Jurkat, Clone E6-1 (cell line): Measurements from ENCODE around the gene TMEM69.
"Not testable (repeated sequence)": the region's sequence is repeated elsewhere in the genome, so short reads cannot be mapped to it uniquely, and the experiment has no call there.

ENCODE experiments used
- DNase-seq: peaks from one replicate; pipeline ENCODE4 v3.0.0-alpha.2; 2011; ENCODE audit warnings: low read depth, low spot score
- H3K4me3 ChIP-seq: 2 replicates; pipeline ENCODE4 v1.5.1; 2011; ENCODE audit warnings: mild to moderate bottlenecking, low read length, control low read depth, moderate library complexity

The TMEM69 gene

DNA sequence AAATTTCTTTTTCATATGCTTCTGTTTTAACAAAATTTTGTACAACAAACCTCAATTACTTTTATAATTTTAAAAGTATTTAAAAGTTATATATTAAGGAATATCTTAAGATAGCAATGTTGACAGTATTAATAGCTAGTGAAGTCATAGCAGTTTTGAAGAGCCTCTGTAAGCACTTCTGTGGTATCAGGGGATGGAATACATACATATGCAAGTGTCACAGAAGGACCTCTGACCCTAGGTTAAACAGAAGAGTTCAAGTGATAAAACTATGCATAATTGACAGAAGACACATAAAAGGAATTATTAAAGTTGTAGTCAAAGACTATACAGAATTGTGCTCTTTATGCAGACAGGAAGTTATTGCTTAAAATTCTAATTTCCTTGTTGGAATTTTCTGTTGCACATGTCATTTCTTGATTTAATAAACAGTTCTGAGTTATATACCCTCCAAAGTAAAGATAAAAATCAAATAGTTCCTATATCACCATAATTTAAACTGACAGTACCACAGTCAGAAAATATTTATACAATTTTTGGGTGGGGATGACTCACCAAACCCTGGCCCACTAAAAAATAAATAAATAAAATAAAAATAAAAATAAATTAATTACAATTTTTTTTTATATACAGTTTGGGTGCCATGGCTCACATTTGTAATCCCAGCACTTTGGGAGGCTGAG, 35.4 kb downstream of the TMEM69 start:
- DNase-seq = no peak
- H3K4me3 ChIP-seq = no peak overlapping the region

- not testable (repeated sequence) for DNase-seq
Observed at GRCh38 chr1:45726007-45726406, 38.0 kb downstream of the TMEM69 start.

DNA sequence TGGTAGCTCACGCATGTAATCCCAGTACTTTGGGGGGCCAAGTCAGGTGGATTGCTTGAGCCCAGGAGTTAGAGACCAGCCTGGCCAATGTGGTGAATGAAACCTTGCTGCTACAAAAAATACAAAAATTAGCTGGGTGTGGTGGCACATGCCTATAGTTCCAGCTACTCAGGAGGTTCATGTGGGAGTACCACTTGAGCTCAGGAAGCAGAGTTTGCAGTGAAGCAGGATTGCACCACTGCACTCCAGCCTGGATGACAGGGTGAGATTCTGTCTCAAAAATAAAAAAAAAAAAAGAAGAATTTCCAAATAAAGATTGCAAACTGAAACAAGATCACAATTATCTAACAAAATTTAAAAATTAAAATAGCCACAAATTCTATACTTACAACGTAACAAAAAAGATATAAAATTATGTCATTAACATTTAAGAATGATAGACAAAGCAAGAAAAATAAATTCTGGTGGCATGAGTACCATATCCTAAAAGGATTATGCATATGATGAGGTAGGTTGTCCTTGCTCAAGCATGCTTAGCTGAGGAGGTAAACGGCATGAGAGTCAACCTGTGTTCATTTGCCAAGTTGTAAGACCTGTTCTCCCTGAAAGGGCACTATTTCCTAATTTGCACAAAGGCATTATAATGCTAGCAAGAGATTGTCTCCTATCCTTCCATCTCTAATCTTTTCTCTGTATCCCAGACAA, 42.2 kb downstream of the TMEM69 start:
- H3K4me3 ChIP-seq = no peak overlapping the region
- no peak for DNase-seq

More at GRCh38 chr1:45726007-45726406, 38.0 kb downstream of the TMEM69 start:
- H3K4me3 ChIP-seq = not testable (repeated sequence)

GRCh38 chr1:45730780-45731319, 42.9 kb downstream of the TMEM69 start:
- no peak overlapping the region for H3K4me3 ChIP-seq
- DNase-seq = no peak

DNA sequence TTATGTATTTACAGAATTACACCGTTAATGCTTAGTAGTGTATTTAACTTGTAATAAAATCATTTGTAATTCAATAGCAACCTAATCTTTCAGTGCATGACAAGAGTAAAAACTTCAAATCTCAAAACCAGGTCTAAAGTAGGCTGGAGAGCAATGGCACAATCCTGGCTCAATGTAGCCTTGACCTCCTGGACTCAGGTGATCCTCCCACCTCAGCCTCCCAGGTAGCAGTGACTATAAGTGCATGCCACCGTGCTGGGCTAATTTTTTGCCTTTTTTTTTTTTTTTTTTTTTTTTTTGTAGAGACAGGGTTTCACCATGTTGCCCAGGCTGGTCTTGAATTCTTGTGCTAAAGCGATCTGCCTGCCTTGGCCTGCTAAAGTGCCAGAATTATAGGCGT, 51.2 kb downstream of the TMEM69 start:
- no peak overlapping the region for H3K4me3 ChIP-seq
- no peak for DNase-seq

- DNase-seq, H3K4me3 ChIP-seq: not testable (repeated sequence)
Observed at GRCh38 chr1:45739641-45740156, 51.7 kb downstream of the TMEM69 start.
